Type B pancreatic cell (in vitro differentiated cells): ENCODE measurements around the gene MAPK8. TPM values are rescaled to one million over a fixed set of nuclear protein-coding genes. Genes with fewer than 3 reads are reported as not detected.

ENCODE experiments used
- DNase-seq: peaks from one replicate; pipeline ENCODE4 v3.0.0; 2021; ENCODE audit warnings: mixed read lengths; ENCODE audit not compliant: unreplicated experiment; ENCODE audit errors: extremely low spot score
- H3K27ac Mint-ChIP-seq: 2 replicates; pipeline ENCODE4 v1.8.0; 2021; ENCODE audit warnings: mild to moderate bottlenecking, mixed read lengths
- H3K27me3 Mint-ChIP-seq: 2 replicates; pipeline ENCODE4 v1.8.0; 2021; ENCODE audit warnings: mixed read lengths
- H3K36me3 Mint-ChIP-seq: 2 replicates; pipeline ENCODE4 v1.8.0; 2021; ENCODE audit warnings: mixed read lengths
- H3K4me1 Mint-ChIP-seq: one replicate; pipeline ENCODE4 v1.8.0; 2021; ENCODE audit warnings: mixed read lengths; ENCODE audit not compliant: unreplicated experiment
- H3K4me3 Mint-ChIP-seq: 2 replicates; pipeline ENCODE4 v1.8.0; 2021; ENCODE audit warnings: mild to moderate bottlenecking, mixed read lengths
- H3K9me3 Mint-ChIP-seq: 2 replicates; pipeline ENCODE4 v1.8.0; 2021; ENCODE audit warnings: mixed read lengths
- total RNA-seq: library from RNA; stranded (reverse); gene quantifications from 2 replicates; pipeline ENCODE4 v1.2.1, GENCODE V29; 2021; ENCODE audit warnings: low replicate concordance
- TF ChIP-seq, protein P1 (sequence below): fragments of 200-600 bp; sonication (generic); conservative IDR thresholded peaks from 2 replicates; pipeline ENCODE4 v1.5.0; 2021; ENCODE audit warnings: antibody characterized with exemption, mild to moderate bottlenecking

The MAPK8 gene
- total RNA-seq, 1 donor from 2014 or later = 48.4 TPM

DNA sequence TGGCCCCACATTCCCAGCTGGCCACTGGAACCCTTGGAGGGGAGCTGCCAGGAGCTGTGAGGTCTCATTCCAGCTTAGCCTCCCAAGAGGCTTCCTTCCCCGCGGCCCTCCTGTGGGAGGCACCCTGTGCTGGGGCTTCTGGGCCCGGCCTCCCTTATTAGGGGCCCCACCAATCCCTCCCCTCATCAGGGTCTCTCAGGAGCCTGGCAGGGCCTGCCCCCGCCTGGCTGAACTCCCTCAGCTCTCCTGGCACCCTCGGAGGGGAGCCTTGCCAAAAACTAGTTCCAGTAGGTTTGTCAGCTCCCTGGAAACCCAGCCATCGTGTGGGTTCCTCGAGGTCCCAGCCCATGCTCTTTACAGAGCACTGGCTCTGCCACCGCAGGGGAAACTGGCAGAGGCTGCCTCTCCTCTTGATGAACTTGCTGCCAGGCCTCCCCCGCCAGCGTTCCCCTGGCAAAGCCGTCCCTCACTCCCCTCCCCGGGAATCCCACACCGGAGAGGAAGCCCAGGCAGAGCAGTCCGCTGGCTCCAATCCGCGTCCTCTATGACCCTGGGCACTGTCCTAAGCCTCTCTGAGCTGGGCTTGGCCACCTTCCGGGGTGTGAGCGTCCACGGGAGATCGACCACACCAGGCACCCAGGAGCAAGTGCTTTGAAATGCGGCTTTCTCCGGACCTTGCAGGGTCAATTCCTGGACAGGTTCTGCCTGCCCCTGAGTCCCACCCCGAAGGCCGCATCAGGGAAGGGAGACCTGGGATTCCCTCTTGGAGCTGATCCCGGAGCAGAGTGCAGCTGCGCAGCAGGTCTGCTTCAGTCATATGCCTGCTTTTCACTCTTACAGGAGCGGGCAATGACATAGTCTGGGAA, 158.6 kb downstream of the MAPK8 start:
- peak; percentile 66 for DNase-seq
- Mint-ChIP-seq H3K36me3 (no peaks in the 10 kb centered on the region), H3K27me3 (no peaks in the 10 kb centered on the region), H3K27ac (no peak overlapping the region), H3K4me1 (peaks cover 23% of the 10 kb centered on the region), H3K4me3 (no peak overlapping the region), H3K9me3 (no peaks in the 10 kb centered on the region)
- TF ChIP-seq, protein P1, sequence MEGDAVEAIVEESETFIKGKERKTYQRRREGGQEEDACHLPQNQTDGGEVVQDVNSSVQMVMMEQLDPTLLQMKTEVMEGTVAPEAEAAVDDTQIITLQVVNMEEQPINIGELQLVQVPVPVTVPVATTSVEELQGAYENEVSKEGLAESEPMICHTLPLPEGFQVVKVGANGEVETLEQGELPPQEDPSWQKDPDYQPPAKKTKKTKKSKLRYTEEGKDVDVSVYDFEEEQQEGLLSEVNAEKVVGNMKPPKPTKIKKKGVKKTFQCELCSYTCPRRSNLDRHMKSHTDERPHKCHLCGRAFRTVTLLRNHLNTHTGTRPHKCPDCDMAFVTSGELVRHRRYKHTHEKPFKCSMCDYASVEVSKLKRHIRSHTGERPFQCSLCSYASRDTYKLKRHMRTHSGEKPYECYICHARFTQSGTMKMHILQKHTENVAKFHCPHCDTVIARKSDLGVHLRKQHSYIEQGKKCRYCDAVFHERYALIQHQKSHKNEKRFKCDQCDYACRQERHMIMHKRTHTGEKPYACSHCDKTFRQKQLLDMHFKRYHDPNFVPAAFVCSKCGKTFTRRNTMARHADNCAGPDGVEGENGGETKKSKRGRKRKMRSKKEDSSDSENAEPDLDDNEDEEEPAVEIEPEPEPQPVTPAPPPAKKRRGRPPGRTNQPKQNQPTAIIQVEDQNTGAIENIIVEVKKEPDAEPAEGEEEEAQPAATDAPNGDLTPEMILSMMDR = no peak

GRCh38 chr10:48465860-48466521, 159.5 kb downstream of the MAPK8 start:
- Mint-ChIP-seq H3K27me3 (no peaks in the 10 kb centered on the region), H3K4me1 (peaks cover 24% of the 10 kb centered on the region), H3K9me3 (no peaks in the 10 kb centered on the region), H3K27ac (no peak overlapping the region), H3K4me3 (no peak overlapping the region), H3K36me3 (no peaks in the 10 kb centered on the region)
- peak; percentile 62 for DNase-seq
- TF ChIP-seq, protein P1 = no peak

DNA sequence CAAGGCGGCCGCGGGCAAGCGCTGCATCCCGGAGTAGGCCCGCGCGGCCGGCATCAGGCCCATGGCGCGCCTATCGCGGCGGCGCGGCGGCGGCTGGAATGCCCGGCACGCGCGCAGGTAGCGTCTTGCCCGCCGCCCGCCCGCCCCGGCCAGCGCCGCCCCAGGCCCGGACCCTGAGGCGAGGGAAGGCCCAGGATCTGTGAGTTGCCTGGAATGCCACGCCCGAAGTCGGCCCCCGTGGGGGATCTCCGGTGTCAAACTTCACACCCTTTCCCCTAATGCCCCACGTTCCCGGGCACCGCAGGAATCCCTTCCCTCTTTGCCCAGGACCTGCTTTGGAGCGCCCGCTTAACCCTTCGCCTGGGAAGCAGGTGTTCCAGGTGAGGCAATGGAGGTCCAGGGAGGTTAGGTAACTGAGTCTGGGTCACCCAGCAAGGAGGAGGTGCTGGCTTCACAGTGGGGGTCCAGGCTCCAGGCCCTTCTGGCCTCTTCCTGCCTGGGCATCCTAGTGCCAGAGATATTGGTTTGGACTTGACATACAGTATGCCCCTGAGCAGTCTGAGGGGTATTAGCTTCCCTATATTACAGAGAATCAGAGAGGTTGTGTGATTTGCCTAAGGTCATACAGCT, 160.2 kb downstream of the MAPK8 start:
- TF ChIP-seq, protein P1 = no peak
- peak; percentile 66 for DNase-seq
- H3K27me3 Mint-ChIP-seq = no peaks in the 10 kb centered on the region
- no peak overlapping the region for H3K27ac Mint-ChIP-seq
- H3K4me1 Mint-ChIP-seq = peaks cover 24% of the 10 kb centered on the region
- no peaks in the 10 kb centered on the region for H3K9me3 Mint-ChIP-seq
- no peak overlapping the region for H3K4me3 Mint-ChIP-seq
- H3K36me3 Mint-ChIP-seq = no peaks in the 10 kb centered on the region

DNA sequence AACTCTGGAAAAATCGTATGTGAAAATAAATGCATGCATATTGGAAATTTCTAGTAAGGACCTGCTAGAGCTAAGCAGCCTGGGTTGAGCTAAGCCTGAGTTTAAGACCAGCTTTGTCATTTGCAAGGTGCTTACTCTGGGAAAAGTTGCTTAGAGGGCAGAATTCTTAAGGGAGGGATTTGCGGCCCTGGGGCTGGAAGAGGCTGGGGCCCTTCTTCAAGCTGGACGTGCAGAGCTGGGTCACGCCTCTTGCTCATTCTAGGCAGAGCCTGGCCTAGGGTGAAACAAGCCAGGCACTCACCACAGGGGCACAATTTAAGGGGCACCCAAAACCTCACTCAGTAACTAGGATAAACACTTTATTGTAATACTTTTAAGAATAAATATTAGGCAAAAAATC, 161.2 kb downstream of the MAPK8 start:
- TF ChIP-seq, protein P1 = no peak
- Mint-ChIP-seq H3K36me3 (no peaks in the 10 kb centered on the region), H3K9me3 (no peaks in the 10 kb centered on the region), H3K4me1 (peaks cover 24% of the 10 kb centered on the region), H3K27me3 (no peaks in the 10 kb centered on the region), H3K27ac (no peak overlapping the region), H3K4me3 (no peak overlapping the region)
- peak; percentile 50 for DNase-seq

GRCh38 chr10:48468130-48468790, 161.8 kb downstream of the MAPK8 start:
- Mint-ChIP-seq H3K27ac (no peak overlapping the region), H3K4me3 (no peak overlapping the region), H3K9me3 (no peaks in the 10 kb centered on the region), H3K4me1 (peaks cover 24% of the 10 kb centered on the region), H3K27me3 (no peaks in the 10 kb centered on the region), H3K36me3 (no peaks in the 10 kb centered on the region)
- TF ChIP-seq, protein P1 = no peak
- DNase-seq = no peak
